HG02870 (cell line): ENCODE data around the gene C12orf57.

ENCODE experiments used
- ATAC-seq: cut with Tn5 transposase; IDR thresholded peaks from one replicate; pipeline ENCODE4 v1.9.1; 2021; ENCODE audit warnings: mild to moderate bottlenecking, moderate library complexity; ENCODE audit not compliant: unreplicated experiment

The C12orf57 gene

DNA sequence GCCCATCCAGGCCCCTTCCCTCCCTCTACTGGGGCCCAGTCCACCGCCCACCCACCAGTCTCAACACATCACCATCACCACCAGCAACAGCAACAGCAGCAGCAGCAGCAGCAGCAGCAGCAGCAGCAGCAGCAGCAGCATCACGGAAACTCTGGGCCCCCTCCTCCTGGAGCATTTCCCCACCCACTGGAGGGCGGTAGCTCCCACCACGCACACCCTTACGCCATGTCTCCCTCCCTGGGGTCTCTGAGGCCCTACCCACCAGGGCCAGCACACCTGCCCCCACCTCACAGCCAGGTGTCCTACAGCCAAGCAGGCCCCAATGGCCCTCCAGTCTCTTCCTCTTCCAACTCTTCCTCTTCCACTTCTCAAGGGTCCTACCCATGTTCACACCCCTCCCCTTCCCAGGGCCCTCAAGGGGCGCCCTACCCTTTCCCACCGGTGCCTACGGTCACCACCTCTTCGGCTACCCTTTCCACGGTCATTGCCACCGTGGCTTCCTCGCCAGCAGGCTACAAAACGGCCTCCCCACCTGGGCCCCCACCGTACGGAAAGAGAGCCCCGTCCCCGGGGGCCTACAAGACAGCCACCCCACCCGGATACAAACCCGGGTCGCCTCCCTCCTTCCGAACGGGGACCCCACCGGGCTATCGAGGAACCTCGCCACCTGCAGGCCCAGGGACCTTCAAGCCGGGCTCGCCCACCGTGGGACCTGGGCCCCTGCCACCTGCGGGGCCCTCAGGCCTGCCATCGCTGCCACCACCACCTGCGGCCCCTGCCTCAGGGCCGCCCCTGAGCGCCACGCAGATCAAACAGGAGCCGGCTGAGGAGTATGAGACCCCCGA is 7.0 kb upstream of the C12orf57 start:
- ATAC-seq: no peak

DNA sequence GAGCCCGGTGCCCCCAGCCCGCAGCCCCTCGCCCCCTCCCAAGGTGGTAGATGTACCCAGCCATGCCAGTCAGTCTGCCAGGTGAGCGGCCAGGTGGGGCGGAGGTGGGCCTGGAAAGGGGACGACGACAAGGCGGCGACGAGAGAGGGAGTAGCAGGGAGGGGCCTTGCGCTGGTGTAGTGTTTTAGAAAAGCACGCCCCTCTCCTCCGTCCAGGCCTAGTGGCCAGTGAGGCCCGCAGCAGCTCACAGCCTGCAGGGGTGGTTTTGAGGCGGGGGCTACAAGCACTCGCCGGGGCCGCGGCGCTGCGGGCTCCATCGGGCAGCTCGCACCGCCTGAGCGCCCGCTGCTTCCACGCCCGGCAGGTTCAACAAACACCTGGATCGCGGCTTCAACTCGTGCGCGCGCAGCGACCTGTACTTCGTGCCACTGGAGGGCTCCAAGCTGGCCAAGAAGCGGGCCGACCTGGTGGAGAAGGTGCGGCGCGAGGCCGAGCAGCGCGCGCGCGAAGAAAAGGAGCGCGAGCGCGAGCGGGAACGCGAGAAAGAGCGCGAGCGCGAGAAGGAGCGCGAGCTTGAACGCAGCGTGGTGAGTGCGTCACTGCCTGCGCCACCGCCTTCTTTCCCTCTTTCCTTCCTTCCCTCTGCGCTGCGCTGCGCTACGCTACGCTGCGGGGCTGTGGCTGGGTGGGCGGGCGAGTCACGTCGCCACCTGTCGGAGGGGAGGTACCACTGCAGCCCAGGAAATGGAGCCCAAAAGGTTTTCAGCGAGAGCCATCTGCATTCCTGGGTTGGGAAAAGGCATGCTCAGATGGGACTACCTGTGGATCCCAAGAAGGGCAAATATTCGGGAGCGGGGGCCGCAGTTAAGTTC is 6.1 kb upstream of the C12orf57 start:
- ATAC-seq: peak; percentile 89

DNA sequence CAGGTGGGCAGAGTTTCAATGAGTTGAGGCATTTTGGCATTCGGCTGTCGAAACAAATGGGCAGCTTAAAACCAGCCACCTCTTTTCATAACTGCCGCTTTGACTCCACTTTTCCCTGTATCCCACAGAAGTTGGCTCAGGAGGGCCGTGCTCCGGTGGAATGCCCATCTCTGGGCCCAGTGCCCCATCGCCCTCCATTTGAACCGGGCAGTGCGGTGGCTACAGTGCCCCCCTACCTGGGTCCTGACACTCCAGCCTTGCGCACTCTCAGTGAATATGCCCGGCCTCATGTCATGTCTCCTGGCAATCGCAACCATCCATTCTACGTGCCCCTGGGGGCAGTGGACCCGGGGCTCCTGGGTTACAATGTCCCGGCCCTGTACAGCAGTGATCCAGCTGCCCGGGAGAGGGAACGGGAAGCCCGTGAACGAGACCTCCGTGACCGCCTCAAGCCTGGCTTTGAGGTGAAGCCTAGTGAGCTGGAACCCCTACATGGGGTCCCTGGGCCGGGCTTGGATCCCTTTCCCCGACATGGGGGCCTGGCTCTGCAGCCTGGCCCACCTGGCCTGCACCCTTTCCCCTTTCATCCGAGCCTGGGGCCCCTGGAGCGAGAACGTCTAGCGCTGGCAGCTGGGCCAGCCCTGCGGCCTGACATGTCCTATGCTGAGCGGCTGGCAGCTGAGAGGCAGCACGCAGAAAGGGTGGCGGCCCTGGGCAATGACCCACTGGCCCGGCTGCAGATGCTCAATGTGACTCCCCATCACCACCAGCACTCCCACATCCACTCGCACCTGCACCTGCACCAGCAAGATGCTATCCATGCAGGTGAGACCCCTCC is 5.2 kb upstream of the C12orf57 start:
- ATAC-seq: no peak

DNA sequence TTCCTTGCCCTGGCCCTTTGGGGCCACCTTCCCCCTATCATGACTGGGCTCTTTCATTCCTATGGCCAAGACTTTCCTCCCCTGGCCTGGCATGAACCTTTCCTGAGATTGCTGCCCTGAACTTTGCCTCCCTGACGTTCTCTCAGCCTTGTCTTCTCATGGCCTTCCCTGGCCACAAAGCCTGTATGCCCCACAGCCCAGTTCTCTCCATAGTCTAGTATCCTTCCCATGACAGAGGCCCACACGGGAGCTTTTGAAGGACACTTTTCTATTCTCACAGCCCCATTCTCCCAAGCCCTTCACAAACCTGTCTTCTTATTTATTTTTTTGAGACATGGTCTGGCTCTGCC is 4.7 kb upstream of the C12orf57 start:
- no peak for ATAC-seq

DNA sequence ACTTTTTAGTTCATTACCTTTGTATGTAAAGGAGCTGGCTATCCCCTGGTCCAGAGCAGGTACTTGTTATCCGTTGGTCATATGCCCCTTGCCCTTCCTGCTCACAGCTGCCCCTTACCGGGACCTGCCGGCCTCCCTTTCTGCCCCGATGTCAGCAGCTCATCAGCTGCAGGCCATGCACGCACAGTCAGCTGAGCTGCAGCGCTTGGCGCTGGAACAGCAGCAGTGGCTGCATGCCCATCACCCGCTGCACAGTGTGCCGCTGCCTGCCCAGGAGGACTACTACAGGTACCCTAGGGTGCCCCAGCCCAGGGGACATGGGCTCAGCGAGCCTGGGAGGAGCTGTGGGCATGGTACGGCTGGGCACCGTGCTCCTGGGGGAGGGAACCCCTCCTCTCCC is 2.6 kb upstream of the C12orf57 start:
- ATAC-seq: no peak

DNA sequence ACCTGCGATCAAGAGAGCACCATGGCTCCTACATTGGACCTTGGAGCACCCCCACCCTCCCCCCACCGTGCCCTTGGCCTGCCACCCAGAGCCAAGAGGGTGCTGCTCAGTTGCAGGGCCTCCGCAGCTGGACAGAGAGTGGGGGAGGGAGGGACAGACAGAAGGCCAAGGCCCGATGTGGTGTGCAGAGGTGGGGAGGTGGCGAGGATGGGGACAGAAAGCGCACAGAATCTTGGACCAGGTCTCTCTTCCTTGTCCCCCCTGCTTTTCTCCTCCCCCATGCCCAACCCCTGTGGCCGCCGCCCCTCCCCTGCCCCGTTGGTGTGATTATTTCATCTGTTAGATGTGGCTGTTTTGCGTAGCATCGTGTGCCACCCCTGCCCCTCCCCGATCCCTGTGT is 2.0 kb upstream of the C12orf57 start:
- no peak for ATAC-seq

DNA sequence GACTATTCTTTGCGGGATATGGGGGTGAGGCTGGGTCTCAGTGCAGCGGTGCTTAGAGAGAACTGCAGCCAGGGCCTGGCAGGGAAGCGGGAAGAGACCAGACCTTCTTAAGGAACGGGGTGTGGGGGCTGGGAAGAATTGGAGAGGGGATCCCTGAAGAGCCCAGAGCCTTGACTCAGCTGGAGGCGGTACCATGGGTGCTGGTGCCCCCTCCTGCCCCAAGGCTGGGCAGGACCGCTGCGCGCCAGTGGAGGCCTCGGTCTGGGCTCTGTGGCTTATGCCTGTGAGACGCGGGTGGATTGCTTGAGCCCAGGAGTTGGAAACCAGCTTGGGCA is 1.5 kb upstream of the C12orf57 start:
- ATAC-seq: no peak

DNA sequence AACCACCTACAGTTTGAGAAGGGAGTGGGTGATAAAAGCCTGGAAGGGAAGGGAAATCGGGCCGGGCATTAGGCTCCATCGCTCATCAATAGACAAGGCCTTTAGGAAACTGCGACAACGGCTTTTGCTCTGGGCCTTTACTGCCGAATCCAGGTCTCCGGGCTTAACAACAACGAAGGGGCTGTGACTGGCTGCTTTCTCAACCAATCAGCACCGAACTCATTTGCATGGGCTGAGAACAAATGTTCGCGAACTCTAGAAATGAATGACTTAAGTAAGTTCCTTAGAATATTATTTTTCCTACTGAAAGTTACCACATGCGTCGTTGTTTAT is 467 bp upstream of the C12orf57 start:
- peak; percentile 25 for ATAC-seq

DNA sequence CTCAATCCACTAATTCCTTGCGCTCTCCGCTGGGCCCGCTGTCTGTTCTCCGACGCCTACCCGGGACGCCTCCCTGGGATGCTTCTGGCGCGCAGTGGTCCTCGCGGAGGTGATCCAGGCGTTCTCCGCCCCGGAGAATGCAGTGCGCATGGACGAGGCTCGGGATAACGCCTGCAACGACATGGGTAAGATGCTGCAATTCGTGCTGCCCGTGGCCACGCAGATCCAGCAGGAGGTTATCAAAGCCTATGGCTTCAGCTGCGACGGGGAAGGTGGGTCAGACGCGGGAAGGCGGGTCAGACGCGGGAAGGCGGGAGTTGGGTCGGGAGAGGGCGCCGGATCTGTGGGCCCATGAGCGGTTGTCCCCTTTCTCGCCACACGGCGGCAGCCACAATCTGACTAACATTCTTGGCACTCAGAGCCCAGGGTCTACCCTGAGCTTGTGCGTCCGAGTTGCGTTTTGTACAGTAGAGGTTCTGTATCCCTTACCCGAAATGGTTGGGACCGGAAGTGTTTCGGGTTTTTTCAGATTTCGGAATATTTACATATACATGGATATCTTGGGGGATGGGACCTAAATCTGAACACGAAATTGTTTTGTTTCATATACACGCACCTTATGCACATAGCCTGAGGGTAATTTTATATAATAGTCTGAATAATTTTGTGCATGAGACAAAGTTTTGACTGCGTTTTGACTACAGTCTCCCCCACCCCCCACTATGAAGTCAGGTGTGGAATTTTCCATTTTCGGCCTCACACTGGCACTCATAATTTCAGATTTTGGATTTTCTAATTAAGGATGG is 762 bp downstream of the C12orf57 start:
- peak; percentile 39 for ATAC-seq

DNA sequence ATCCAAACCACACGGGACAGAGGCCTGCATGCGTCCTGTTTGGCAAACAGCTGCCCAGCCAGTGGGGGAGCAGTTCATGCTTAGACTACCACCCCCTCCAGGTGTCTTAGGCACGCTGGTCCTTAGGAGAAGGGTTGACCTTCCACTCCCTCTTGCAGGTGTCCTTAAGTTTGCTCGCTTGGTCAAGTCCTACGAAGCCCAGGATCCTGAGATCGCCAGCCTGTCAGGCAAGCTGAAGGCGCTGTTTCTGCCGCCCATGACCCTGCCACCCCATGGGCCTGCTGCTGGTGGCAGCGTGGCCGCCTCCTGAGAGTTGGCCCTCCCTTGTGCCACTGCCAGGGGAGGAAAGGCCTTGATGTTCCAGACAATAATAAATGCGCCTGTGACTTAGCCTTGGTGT is 1.8 kb downstream of the C12orf57 start:
- ATAC-seq: no peak

DNA sequence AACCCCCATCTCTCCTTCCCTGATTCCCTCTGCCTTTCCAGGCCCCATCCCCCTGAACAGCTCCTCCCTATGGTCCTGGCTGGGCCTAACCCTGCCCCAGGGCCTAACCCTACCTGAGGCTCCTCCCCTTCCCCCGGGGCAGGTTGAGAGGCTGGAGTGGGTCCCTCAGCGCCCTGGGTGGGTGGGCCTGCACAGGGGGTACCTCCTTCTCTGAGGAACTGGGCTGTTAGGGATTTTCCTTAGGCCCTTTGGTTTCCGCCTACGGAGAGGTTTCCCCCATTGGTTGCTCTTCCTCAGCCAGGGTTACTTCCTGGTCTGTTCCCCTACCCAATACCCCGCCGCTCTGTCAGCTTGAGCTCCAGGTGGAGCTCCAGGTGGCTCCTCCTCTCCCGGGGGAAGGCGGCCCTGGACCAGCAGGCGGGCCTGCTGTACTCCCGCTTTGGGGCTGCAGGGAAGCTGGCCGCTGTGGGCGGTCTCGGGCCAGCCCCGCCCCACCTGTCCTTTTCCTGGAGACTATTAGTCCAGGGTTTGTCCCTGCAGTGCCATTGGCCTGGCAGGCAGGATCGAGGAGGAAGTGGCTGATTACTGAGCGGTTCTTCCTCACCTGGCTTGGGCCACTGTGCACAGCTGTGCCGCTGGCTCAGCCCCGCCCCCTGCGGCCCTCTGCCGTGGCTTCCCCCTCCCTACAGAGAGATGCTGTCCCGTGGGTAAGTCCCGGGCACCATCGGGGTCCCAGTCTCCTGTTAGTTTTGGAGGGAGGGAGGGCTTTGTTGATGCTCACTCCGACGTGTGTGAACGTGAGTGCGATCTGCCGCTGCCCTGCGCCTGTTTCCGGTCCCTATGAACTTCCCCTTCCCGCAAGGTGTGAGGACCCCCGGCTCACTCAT is 2.5 kb downstream of the C12orf57 start:
- no peak for ATAC-seq

DNA sequence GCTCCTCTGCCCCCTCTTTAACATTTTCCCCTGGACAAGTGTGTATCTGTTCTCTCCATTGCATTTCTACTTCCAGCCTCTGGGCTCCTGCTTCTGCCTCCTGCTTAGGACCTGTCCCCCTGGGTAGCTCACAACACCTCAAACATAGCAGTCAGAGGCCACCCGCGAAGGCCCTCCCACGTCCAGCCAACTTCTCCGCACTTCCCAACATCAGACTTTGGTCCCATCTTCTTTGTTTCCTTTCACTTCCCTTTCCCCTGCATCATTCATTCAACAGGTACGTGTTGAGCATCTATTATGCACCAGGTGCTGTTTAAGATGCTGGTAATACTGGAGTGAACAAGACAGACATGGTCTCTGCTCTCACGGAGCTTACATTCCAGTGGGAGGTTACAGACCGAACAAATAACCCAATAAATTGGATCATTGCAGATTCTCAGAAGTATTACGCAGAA is 3.1 kb downstream of the C12orf57 start:
- ATAC-seq: no peak

DNA sequence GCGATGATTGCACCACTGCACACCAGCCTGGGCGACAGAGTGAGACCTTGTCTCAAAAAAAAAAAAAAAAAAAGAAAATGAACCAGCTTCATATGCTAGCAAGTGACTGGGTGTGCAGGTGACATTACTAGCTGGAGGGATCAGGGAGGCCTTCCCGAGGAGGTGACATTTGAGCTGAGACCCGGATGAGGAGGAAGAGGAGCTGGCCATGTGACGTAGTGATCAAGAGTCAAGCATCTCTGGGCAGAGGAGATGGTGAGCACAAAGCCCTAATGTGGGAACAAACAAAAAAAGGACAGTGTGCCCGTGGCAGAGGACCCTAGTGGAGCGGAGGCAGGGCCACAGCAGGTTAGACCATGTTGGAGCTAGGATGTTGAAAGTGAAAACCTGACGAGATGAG is 3.8 kb downstream of the C12orf57 start:
- no peak for ATAC-seq

DNA sequence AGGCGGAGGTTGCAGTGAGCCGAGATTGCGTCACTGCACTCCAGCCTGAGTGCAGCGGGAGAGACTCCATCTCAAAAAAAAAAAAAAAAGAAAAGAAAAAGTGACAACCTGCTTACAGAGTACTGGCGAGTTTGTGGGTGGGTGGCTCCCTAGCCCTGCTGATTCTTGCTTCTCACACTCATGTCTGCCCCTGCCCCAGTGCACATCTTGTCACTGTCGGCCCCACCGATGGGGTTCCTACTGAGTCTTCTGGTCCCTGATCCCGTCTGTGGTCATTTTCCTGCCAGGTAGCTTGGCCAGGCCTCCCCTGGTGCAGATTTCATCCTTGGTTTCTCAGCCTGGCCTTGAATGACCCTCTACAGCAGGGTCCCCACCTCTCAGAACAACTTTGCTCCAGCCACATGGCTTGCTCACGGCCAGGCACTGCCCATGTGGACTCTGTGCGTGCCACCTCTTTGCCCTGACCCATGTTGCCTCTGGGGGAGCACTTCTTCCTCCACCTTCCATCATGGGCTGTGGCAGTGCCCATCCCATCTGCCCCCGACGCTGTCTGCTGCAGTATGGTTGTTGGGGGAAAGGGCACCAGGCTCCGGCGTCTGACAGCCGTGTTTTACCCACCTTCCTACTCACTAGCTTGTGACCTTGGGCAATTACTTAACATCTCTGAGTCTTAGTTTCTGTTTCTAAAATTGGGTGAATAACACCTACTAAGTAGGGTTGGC is 5.2 kb downstream of the C12orf57 start:
- ATAC-seq: no peak

DNA sequence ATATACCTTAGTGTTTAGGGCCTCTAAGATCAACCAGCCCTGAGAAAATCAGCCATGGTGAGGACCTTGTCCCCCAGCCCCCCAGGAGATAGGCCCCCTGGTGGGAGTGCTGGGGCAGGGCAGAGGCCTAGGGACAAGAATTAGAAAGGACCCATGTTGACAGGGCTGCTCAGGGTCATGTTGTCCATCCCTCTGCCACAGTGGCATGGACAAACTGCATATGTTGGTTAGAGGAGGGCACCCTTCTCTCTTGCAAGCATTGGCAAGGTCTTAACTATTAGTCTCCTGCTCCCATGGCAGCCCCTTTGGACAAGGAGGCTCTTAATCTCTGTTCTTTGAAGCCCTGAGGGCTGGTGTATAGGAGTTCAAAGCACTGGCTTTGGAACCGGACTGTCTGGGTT is 6.6 kb downstream of the C12orf57 start:
- ATAC-seq: no peak

DNA sequence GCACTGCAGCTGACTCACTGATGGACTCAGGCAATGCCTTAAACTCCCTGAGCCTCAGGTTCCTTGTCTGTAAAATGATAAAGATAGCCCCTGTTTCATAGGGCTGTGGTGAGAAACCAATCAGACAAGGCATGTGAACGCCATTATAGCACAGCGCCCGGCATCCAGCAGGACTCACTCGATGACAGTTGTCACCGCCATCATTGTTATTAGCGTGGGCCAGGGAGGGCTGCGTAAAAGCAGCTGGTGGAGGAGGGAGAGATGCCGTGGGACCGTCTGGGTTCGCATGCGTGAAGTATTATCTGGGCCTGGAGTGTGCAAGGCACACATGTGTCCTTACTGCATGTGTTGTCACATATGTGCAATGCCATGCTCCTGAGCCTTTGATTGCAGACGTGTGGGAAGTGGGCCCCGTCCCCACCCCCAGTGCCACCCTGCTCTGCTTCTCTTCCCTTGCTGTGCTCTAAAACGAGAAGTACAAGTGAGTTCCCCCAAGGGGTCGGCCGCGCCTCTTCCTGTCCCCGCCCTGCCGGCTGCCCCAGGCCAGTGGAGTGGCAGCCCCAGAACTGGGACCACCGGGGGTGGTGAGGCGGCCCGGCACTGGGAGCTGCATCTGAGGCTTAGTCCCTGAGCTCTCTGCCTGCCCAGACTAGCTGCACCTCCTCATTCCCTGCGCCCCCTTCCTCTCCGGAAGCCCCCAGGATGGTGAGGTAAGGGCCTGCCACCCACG is 7.2 kb downstream of the C12orf57 start, which contains the start of gene PTPN6:
TSS of gene PTPN6 (plus strand) at position 546 of the 730 bp plus-strand sequence. CDS start at position 703, 157 bp downstream.
- ATAC-seq: no peak

DNA sequence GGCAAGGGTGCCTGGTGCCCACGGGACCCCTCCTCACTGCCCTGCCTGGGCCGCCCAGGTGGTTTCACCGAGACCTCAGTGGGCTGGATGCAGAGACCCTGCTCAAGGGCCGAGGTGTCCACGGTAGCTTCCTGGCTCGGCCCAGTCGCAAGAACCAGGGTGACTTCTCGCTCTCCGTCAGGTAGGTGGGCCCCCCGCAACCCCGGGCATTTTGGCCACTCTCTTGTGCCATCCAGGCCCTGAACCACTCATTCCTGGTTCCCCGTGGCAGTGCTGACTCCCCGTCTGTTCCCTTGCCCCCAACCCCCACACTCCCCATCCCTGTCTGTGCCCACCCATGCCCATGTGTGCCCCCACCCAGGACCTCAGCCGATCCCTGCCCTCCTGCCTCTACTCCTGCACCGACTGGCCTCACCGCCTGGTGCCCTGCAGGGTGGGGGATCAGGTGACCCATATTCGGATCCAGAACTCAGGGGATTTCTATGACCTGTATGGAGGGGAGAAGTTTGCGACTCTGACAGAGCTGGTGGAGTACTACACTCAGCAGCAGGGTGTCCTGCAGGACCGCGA is 7.8 kb downstream of the C12orf57 start:
- no peak for ATAC-seq
